CD4-positive, alpha-beta T cell (primary cell): ENCODE results near the gene DDX43. TPM values are rescaled to one million over a fixed set of nuclear protein-coding genes. Genes with fewer than 3 reads are reported as not detected.

ENCODE experiments used
- ATAC-seq: fragments of 200-7000 bp; cut with Tn5 transposase; one replicate; pipeline ENCODE4 v1.10.0; 2022; ENCODE audit warnings: mild to moderate bottlenecking; ENCODE audit not compliant: poor library complexity
- CTCF ChIA-PET: fragments of 350-600 bp; sonication (Branson Sonifier 250); formaldehyde crosslinking; loops from one replicate; lab custom pipeline; 2021; ENCODE audit warnings: antibody characterized with exemption, inconsistent platforms; lab: Charles Lee
- POLR2A ChIA-PET: fragments of 350-600 bp; sonication (Branson Sonifier 250); formaldehyde crosslinking; loops from one replicate; lab custom pipeline; 2021; ENCODE audit warnings: antibody characterized with exemption, inconsistent platforms; lab: Charles Lee
- DNase-seq, 14 experiments: peaks; one replicate each; pipeline ENCODE4 v3.0.0-alpha.2; 2013 to 2020; ENCODE audit warnings: mixed read lengths in 2 of 14
- H3K27ac ChIP-seq, 2 donors: one replicate each; pipeline versions ENCODE4 v1.5.1 to v1.7.0; 2013; ENCODE audit warnings: low read length in 2 of 2, low read depth in 1 of 2, mild to moderate bottlenecking in 1 of 2
- H3K27me3 ChIP-seq, 2 experiments: 1 replicate in 1 of 2; 2 replicates in 1 of 2; pipeline versions ENCODE4 v1.6.1 to v1.7.0; 2013; ENCODE audit warnings: low read length in 2 of 2, control low read depth in 1 of 2, mild to moderate bottlenecking in 1 of 2, moderate library complexity in 1 of 2; ENCODE audit not compliant: insufficient read depth in 2 of 2, control insufficient read depth in 1 of 2
- H3K36me3 ChIP-seq: one replicate; pipeline ENCODE4 v1.6.1; 2013; ENCODE audit warnings: low read length, control low read depth; ENCODE audit not compliant: insufficient read depth
- H3K4me1 ChIP-seq: one replicate; pipeline ENCODE4 v1.6.1; 2013; ENCODE audit warnings: low read length, control low read depth; ENCODE audit not compliant: insufficient read depth
- H3K4me3 ChIP-seq: one replicate; pipeline ENCODE4 v1.5.1; 2013; ENCODE audit warnings: mild to moderate bottlenecking, low read length, moderate library complexity
- H3K9me3 ChIP-seq, 2 experiments: 1 replicate in 1 of 2; 2 replicates in 1 of 2; pipeline versions ENCODE4 v1.6.1 to v1.7.0; 2013; ENCODE audit warnings: low read length in 2 of 2, mild to moderate bottlenecking in 2 of 2, control low read depth in 1 of 2, moderate library complexity in 1 of 2; ENCODE audit not compliant: control insufficient read depth in 1 of 2, insufficient read depth in 1 of 2
- H3K27ac Mint-ChIP-seq: one replicate; pipeline ENCODE4 v1.8.0; 2020; ENCODE audit warnings: mixed read lengths
- H3K27me3 Mint-ChIP-seq: one replicate; pipeline ENCODE4 v1.8.0; 2021; ENCODE audit warnings: mixed read lengths
- H3K36me3 Mint-ChIP-seq: one replicate; pipeline ENCODE4 v1.8.0; 2021; ENCODE audit warnings: low read depth, mixed read lengths
- H3K4me1 Mint-ChIP-seq: one replicate; pipeline ENCODE4 v1.8.0; 2021; ENCODE audit warnings: low read depth, mixed read lengths
- H3K4me3 Mint-ChIP-seq: one replicate; pipeline ENCODE4 v1.8.0; 2020; ENCODE audit warnings: mild to moderate bottlenecking, mixed read lengths
- H3K9me3 Mint-ChIP-seq: one replicate; pipeline ENCODE4 v1.8.0; 2020; ENCODE audit warnings: mixed read lengths
- CTCF ChIP-seq: fragments of 200-600 bp; IDR thresholded peaks from one replicate; pipeline ENCODE4 v1.8.0; 2022; ENCODE audit warnings: antibody characterized with exemption, mild to moderate bottlenecking
- intact Hi-C, 2 experiments: fragments of 100-400 bp; cut with DNase I in 1 of 2; cut with micrococcal nuclease in 1 of 2; formaldehyde crosslinking; loops; one replicate each; pipeline versions ENCODE4 v1.15.1 to v1.9.0; 2023 to 2025; cut with DNase I, micrococcal nuclease
- total RNA-seq, 174 experiments: library from RNA in 2 of 174; stranded (reverse) in 2 of 174; gene quantifications; one replicate each; pipeline ENCODE4 v1.2.3 and lab custom pipeline; 2021 to 2026

Gene DDX43
- total RNA-seq, 2 experiments from 2014 or later = 2.2 to 2.5 TPM

GRCh38 chr6:73367761-73368355, 26.8 kb upstream of the DDX43 start:
- Mint-ChIP-seq H3K27me3 (no peaks in the 10 kb centered on the region), H3K9me3 (peaks cover 4% of the 10 kb centered on the region), H3K27ac (no peak overlapping the region), H3K4me3 (no peak overlapping the region), H3K4me1 (no peaks in the 10 kb centered on the region), H3K36me3 (no peaks in the 10 kb centered on the region)
- peaks cover 10 to 37% of the 10 kb centered on the region in 2 experiments for H3K9me3 ChIP-seq
- H3K4me1 ChIP-seq = no peaks in the 10 kb centered on the region
- intact Hi-C loops = no loop called here
- no peaks in the 10 kb centered on the region for H3K36me3 ChIP-seq
- DNase-seq = no peak
- CTCF ChIA-PET = no interaction called here
- TF ChIP-seq CTCF = no peak
- no peak for ATAC-seq
- POLR2A ChIA-PET = no interaction called here
- no peaks in the 10 kb centered on the region for H3K27me3 ChIP-seq
- H3K27ac ChIP-seq = no peak overlapping the region
- H3K4me3 ChIP-seq = no peak overlapping the region

- Mint-ChIP-seq H3K27ac (no peak overlapping the region), H3K9me3 (peaks cover 4% of the 10 kb centered on the region), H3K4me1 (no peaks in the 10 kb centered on the region), H3K27me3 (no peaks in the 10 kb centered on the region), H3K36me3 (no peaks in the 10 kb centered on the region), H3K4me3 (no peak overlapping the region)
- no peak overlapping the region for H3K4me3 ChIP-seq
- H3K27me3 ChIP-seq = no peaks in the 10 kb centered on the region
- intact Hi-C loops = no loop called here
- H3K4me1 ChIP-seq = no peaks in the 10 kb centered on the region
- H3K27ac ChIP-seq = no peak overlapping the region
- DNase-seq = no peak
- ChIA-PET POLR2A (no interaction called here), CTCF (no interaction called here)
- no peak for ATAC-seq
- no peak for TF ChIP-seq CTCF
- H3K9me3 ChIP-seq = peaks cover 10 to 36% of the 10 kb centered on the region in 2 experiments
- H3K36me3 ChIP-seq = no peaks in the 10 kb centered on the region
Measured at GRCh38 chr6:73368675-73369074, 26.0 kb upstream of the DDX43 start.

- Mint-ChIP-seq H3K36me3 (no peaks in the 10 kb centered on the region), H3K27ac (no peak overlapping the region), H3K4me3 (no peak overlapping the region), H3K9me3 (peaks cover 4% of the 10 kb centered on the region), H3K4me1 (no peaks in the 10 kb centered on the region), H3K27me3 (no peaks in the 10 kb centered on the region)
- no peaks in the 10 kb centered on the region for H3K36me3 ChIP-seq
- DNase-seq (no peak), ATAC-seq (no peak)
- H3K9me3 ChIP-seq = peaks cover 10 to 36% of the 10 kb centered on the region in 2 experiments
- H3K27me3 ChIP-seq = no peaks in the 10 kb centered on the region
- no peak overlapping the region for H3K27ac ChIP-seq
- H3K4me1 ChIP-seq = no peaks in the 10 kb centered on the region
- TF ChIP-seq CTCF = no peak
- no peak overlapping the region for H3K4me3 ChIP-seq
- ChIA-PET CTCF (no interaction called here), POLR2A (no interaction called here)
- intact Hi-C loops = no loop called here
Measured at GRCh38 chr6:73369157-73369556, 25.5 kb upstream of the DDX43 start.
